Omental fat pad (tissue), 4 donors: Measurements from ENCODE around the gene ZFYVE28. TPM values are rescaled to one million over a fixed set of nuclear protein-coding genes. Genes with fewer than 3 reads are reported as not detected.

Source experiments
- ATAC-seq: fragments of 150-250 bp; one replicate; pipeline ENCODE4 v1.9.1; 2016; ENCODE audit warnings: mild to moderate bottlenecking, moderate library complexity; ENCODE audit not compliant: low FRiP score
- DNase-seq: peaks from one replicate; pipeline ENCODE4 v3.0.0-alpha.2; 2019; ENCODE audit warnings: low spot score
- total RNA-seq, 4 donors: library from RNA; depleted of rRNA; stranded (reverse); fragments of >200 nt; gene quantifications; one replicate each; pipeline ENCODE4 v1.1.0, GENCODE V29; 2016
- TF ChIP-seq, protein P1 (sequence below), 3 donors: fragments of 450-650 bp; IDR thresholded peaks; one replicate each; pipeline ENCODE4 v1.5.1; 2016 to 2017; ENCODE audit warnings: antibody characterized with exemption in 3 of 3, mild to moderate bottlenecking in 3 of 3, moderate library complexity in 2 of 3

The ZFYVE28 gene
- total RNA-seq, 4 donors from 2014 or later, result 7.1 to 24.5 (median 16.7) TPM

GRCh38 chr4:2253160-2254084 lies 165.0 kb downstream of the ZFYVE28 start:
- TF ChIP-seq, protein P1, sequence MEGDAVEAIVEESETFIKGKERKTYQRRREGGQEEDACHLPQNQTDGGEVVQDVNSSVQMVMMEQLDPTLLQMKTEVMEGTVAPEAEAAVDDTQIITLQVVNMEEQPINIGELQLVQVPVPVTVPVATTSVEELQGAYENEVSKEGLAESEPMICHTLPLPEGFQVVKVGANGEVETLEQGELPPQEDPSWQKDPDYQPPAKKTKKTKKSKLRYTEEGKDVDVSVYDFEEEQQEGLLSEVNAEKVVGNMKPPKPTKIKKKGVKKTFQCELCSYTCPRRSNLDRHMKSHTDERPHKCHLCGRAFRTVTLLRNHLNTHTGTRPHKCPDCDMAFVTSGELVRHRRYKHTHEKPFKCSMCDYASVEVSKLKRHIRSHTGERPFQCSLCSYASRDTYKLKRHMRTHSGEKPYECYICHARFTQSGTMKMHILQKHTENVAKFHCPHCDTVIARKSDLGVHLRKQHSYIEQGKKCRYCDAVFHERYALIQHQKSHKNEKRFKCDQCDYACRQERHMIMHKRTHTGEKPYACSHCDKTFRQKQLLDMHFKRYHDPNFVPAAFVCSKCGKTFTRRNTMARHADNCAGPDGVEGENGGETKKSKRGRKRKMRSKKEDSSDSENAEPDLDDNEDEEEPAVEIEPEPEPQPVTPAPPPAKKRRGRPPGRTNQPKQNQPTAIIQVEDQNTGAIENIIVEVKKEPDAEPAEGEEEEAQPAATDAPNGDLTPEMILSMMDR (IDR thresholded peaks at IDR 0.05), result no peak
- no peak for ATAC-seq
- no peak for DNase-seq

GRCh38 chr4:2252530-2253091 lies 165.8 kb downstream of the ZFYVE28 start:
- no peak for DNase-seq
- no peak for ATAC-seq
- TF ChIP-seq, protein P1 (IDR thresholded peaks at IDR 0.05), result no peak

GRCh38 chr4:2251795-2252529 lies 166.5 kb downstream of the ZFYVE28 start:
- TF ChIP-seq, protein P1 (IDR thresholded peaks at IDR 0.05), result no peak
- no peak for DNase-seq
- no peak for ATAC-seq

GRCh38 chr4:2251073-2251794 lies 167.2 kb downstream of the ZFYVE28 start:
- DNase-seq (no peak), ATAC-seq (no peak)
- TF ChIP-seq, protein P1 (IDR thresholded peaks at IDR 0.05), result no peak

GRCh38 chr4:2250357-2251072 lies 167.9 kb downstream of the ZFYVE28 start:
- TF ChIP-seq, protein P1 (IDR thresholded peaks at IDR 0.05), result no peak
- ATAC-seq, result no peak
- no peak for DNase-seq
